Activated CD4-positive, alpha-beta T cell treated with anti-CD3 and anti-CD28 coated beads, Interleukin-2, amount 50 U/mL, for 16 hours (primary cell): Measurements from ENCODE around the gene INTS12.

ENCODE experiments used
- DNase-seq: peaks from one replicate; pipeline ENCODE4 v3.0.0-alpha.2; 2020

INTS12 gene

GRCh38 chr4:105679186-105679585, 29.3 kb downstream of the INTS12 start:
- DNase-seq: no peak

DNA sequence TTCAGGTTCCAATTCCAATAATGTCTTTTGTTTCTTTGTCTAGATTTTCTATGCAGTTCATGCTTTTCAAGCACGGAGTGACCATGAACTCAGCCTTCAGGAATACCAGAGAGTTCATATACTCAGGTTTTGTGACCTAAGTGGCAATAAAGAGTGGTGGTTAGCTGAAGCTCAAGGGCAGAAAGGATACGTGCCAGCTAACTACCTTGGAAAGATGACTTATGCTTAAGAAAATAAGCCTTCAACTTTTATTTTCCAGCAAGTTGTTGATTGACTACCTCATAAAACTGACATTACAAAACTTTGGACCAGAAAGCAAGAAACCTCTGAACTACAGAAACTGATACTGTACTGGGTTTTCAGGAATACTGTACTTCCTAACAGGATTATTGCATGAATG, 30.8 kb downstream of the INTS12 start:
- DNase-seq: no peak

DNA sequence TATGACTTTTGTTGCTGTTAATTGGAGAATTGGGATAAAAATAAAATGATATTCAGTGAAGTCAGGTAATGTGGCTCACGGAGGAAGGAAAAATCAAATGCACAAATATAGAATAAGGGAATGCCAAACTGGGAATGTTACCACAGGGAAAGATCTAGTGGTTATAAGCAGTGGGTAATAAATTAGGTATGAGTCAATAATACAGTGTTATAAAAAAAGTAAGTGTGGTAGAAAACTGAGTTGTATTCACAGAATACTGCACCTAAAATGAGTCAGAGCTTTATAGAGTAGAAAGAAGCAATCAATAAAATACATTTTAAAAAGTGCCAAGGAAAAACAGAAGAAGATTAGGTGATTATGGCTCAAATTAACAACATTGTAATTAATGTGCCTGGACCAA, 34.5 kb downstream of the INTS12 start:
- DNase-seq: no peak

GRCh38 chr4:105671301-105671700, 37.2 kb downstream of the INTS12 start:
- DNase-seq: no peak

GRCh38 chr4:105670684-105671083, 37.8 kb downstream of the INTS12 start:
- no peak for DNase-seq

- DNase-seq: no peak
Measured at GRCh38 chr4:105666693-105667092, 41.8 kb downstream of the INTS12 start.

- no peak for DNase-seq
Measured at GRCh38 chr4:105662935-105663675, 45.4 kb downstream of the INTS12 start.

DNA sequence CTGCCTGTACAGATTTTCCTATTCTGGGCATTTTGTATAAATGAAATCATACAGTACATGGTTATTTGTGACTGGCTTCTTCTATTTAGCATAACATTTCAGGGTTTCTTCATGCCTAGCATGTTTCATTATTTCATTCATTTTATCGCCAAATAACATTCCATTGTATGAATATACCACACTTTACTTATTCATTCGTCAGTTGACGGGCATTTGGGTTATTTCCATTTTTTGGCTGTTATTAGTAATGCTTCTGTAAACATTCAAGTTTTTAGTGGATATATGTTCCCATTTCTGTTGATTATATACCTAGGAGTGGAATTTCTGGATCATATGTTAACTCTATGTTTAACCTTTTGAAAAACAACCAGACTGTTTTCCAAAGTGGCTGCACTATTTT, 47.5 kb downstream of the INTS12 start:
- DNase-seq: no peak

- no peak for DNase-seq
Measured at GRCh38 chr4:105659190-105659589, 49.3 kb downstream of the INTS12 start.

DNA sequence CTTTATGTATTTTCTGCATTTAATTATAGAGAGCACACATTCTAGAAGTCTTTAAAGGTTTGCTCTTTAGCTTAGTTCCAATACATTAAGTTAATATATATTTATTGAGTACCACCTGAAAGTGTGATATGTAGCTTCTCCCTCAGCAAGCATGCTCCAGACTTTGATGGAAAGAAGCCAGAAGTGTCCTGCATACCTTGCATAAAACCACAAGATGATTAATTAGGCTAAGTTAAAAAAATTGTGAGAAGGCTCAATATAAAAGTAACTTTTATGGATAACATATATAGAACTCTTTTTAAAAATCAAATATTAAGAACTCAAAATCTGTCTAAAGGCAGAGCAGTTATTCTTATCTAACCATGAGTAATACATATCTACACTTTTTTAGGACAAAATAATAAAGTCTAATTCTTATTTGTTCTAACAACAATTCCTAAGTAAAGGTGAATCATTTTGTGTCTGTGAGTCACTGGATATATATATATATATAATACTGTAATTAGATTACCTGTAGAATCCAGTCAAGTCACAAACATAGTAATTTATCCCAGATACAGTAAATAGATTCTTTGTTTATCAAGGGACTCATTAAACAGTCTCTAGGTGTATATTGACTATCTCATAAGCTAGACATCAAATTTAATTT, 51.2 kb downstream of the INTS12 start:
- DNase-seq: no peak

DNA sequence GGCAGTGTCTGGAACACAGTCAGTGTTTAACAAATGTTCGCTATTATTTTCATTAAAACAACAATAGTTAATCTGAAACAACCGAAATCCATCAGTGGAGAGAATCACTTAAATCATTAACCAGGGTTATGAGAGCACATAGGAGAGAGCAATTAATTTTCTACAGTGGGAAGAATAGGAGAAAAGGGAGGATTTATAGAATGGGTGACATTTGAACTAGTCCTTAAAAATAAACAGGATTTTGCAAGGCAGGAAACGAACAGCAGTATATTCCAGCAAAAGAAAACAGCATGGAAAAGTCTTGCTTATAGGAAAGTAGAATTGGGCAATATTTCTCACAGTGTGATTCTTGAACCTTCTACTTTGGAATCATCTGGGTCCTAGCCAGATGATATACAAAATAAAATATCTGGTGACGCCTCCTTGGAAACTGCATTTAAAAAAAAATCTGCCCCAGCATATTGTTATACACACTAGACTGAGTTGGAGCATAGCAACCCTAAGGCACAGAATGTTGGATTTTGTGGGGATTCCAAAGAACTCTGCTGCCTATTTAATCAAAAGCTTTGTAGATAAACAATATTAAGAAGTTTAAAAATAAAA, 56.1 kb downstream of the INTS12 start:
- no peak for DNase-seq

DNA sequence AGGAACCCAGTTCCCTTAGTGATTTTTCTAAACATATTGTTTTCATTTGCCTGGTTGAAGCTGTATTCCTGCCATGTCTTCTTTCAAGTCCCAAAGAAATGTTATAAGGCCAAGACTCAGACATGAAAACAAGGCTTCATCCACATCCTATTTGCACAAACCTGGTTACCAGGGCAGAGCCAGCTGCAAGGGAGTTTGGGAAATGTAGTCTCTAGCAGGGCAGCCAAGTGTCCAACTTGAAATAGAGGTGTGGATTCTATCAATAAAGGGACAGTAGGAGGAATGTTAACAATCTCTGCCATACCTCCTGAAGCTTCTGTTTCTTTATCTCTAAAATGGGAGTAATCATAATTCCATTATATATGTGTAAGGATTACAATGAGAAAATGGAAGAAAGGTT, 56.6 kb downstream of the INTS12 start:
- no peak for DNase-seq

- DNase-seq: no peak
Measured at GRCh38 chr4:105650190-105650589, 58.3 kb downstream of the INTS12 start.

GRCh38 chr4:105645440-105645839, 63.0 kb downstream of the INTS12 start:
- DNase-seq: no peak

DNA sequence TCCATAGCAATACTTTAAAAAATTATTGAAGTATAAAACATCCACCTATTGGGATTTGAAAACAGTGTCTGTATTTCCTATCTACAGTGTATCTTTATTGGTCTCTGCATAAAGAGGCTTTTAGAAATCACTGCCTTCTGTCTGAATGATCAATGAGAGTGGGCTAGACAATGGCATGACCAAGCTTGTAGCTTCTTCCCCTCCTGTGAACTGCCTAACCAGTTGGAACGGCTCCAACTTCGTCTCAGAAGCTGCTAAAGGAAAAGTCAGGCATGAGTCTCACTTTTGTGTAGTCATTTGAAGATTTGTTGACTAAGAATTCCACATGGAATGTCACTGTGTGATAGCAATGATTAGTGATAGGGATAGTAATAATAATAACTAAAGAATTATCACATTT, 64.2 kb downstream of the INTS12 start:
- no peak for DNase-seq

- DNase-seq: no peak
Measured at GRCh38 chr4:105641845-105642244, 66.6 kb downstream of the INTS12 start.

- DNase-seq: no peak
Measured at GRCh38 chr4:105637408-105638176, 70.9 kb downstream of the INTS12 start.

DNA sequence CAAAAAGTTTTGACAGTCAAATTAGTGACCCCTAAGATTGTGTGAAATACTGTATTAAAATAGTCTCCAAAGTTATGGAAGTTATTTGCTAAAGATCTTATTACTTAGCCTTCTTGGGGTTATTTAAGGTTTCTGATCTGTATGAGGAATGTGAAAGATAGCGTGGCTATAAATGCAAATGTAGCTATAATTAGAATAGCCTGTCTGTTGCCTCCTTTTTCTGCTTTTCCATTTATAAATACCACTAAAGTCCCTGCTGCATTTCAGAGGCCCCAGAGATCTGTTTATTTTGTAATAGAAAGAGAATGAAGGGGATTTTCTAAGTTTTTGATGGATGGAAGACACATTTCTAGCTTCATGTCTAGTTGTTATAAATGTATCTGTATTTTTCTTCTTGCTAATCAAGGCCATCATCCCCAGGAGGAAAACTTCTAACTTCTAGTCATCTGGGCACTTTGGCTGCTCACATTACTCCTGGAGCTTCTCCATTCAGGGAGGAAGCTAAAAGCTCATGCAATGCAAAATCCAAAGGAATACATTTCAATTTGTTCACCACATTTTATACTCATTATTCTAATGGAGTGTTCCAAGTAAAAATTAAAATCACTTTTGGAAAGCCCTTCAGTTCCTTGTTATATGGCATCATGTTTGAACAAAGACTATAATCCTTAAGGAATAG, 73.9 kb downstream of the INTS12 start:
- DNase-seq: no peak

DNA sequence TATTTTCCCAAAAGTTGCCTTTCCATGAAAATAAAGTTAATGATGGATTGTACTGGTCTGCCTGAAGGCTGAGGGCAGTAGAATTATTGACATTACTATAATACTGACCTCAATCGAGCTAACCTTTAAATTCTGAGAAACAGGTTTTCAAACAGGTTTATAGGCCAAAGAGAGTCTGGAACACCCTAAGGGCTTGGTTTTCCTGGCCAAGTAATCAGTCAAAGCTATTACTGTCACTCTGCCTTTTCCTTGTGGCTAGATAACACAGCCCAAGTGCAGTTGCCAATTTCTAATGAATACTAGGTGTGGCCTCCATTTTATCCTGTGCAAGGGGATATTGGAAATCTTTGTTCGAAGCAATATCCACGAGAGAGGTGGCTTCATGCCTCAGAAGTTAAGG, 75.2 kb downstream of the INTS12 start:
- DNase-seq: no peak
